PC-3 (cell line): Measurements from ENCODE around the gene ESYT1.
A peak's percentile ranks its signal among the peaks of the same experiment; 100 is the strongest.

ENCODE experiments used
- EZH2 ChIP-seq: fragments of 300-600 bp; sonication (generic); IDR thresholded peaks from one replicate; pipeline ENCODE4 v1.6.1; 2017; ENCODE audit warnings: antibody characterized with exemption, mild to moderate bottlenecking, low read length; ENCODE audit not compliant: unreplicated experiment
- EZH2phosphoT487 ChIP-seq: fragments of 300-600 bp; sonication (generic); IDR thresholded peaks from 2 replicates; pipeline ENCODE4 v1.6.1; 2018; ENCODE audit warnings: mild to moderate bottlenecking, antibody characterized with exemption, low read length, borderline replicate concordance
- TF ChIP-seq, protein P1 (sequence below): fragments of 300-600 bp; sonication (generic); conservative IDR thresholded peaks from 2 replicates; pipeline ENCODE4 v1.5.1; 2017; ENCODE audit warnings: antibody characterized with exemption, low read depth, mild to moderate bottlenecking, low read length

DNA sequence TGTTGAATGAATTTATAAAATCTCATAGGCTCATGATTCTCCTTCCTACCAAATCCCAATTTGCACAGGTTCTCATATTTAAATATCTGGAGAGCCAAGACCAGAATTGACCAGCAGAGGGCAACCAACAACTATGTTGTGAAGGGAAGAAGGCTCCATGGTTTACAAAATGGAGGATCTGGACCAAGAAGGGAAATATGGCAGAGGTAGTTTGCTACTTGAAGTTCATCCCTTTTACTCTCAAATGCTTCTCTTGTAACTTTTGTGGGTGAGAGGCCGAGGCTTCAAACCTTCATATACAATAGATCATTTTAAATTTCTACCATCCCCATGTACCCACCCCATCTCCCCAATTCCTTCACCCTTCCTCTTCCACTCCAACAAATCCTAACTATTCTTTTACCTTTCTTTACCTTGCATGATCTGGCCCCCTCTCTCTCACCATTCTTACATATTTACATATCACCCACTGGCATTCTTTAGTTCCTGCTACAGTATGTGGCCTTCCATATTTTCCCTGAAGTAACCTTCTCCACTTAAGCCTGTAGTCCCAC, 65.0 kb downstream of the ESYT1 start:
- TF ChIP-seq, protein P1, sequence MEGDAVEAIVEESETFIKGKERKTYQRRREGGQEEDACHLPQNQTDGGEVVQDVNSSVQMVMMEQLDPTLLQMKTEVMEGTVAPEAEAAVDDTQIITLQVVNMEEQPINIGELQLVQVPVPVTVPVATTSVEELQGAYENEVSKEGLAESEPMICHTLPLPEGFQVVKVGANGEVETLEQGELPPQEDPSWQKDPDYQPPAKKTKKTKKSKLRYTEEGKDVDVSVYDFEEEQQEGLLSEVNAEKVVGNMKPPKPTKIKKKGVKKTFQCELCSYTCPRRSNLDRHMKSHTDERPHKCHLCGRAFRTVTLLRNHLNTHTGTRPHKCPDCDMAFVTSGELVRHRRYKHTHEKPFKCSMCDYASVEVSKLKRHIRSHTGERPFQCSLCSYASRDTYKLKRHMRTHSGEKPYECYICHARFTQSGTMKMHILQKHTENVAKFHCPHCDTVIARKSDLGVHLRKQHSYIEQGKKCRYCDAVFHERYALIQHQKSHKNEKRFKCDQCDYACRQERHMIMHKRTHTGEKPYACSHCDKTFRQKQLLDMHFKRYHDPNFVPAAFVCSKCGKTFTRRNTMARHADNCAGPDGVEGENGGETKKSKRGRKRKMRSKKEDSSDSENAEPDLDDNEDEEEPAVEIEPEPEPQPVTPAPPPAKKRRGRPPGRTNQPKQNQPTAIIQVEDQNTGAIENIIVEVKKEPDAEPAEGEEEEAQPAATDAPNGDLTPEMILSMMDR: peak; percentile 90
- TF ChIP-seq EZH2: no peak
- no peak for TF ChIP-seq EZH2phosphoT487
